Measurements from ENCODE around the gene PRDX3. TPM values are rescaled to one million over a fixed set of nuclear protein-coding genes. Genes with fewer than 3 reads are reported as not detected.

PRDX3 gene
- 673 and 678 TPM in 2 replicates for polyA plus RNA-seq (2011; rRNA removed)
- 330 and 382 TPM in 2 replicates for polyA plus RNA-seq (2012; cell fraction: cytosol; rRNA removed)
- polyA plus RNA-seq (2012; cell fraction: nucleus; rRNA removed), result 111 and 130 TPM in 2 replicates
- 432 to 442 TPM (median 432 TPM) in 3 replicates for polyA plus RNA-seq (2017; fragmentation: RNase III; extraction: RNeasy Plus Mini Kit Qiagen cat#74134 plus additional on column Dnase treatment)
- polyA minus RNA-seq (2011; rRNA and poly(A)+ RNA removed), result 175 and 275 TPM in 2 replicates

- FAIRE-seq, result no peak
- POLR2A ChIA-PET, result interaction anchor here (0.8 kb wide), 1 partner anchor 28 kb away, joined by 3 read pairs; no protein-coding TSS in a partner anchor
- peak within 1 kb of the TSS; percentile 89 for H3K4me3 ChIP-seq
Measured at GRCh38 chr10:119178372-119179119, at the start of gene PRDX3. Gene PRDX3 (minus strand): TSS chr10:119178812. CDS start chr10:119178790, 22 bp downstream.

DNA sequence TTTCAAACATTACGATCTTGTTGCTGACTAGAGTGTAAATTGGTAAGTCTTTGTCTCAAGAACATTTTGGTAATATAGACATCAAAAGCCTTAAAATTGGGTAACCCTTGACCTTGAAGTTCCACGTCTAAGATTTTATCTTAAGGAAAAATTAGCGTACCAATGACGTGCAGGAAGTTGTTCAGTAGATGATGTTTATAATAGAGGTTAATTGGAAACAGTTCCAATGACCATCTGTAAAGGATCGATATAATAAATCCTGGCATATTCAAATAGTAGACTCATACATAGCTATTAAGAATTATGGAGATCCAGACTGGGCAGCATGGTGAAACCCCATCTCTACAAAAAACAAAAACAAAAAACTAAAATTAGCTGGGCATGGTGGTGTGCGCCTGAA, 49.2 kb upstream of the PRDX3 start:
- H3K4me2 ChIP-seq, result no peak overlapping the region
- no peaks in the 10 kb centered on the region for H3K9me3 ChIP-seq
- FAIRE-seq, result no peak
- POLR2A ChIA-PET, result no interaction called here
- no peak for ATAC-seq
- CTCF ChIA-PET, result interaction anchor here (2.3 to 6.0 kb wide), 2 partner anchors 21 to 190 kb away, joined by 5 to 25 read pairs; partner anchors contain the start of gene GRK5
- no peaks in the 10 kb centered on the region for H3K4me1 ChIP-seq
- no peak overlapping the region for H3K27ac ChIP-seq
- DNase-seq (ENCODE audit: low read depth in 1 of 2, low spot score in 1 of 2), result no peak
- WGBS (ENCODE audit: missing lambda C conversion rate), result 86% methylated on average over 6 of the region's 6 CpGs
- TF ChIP-seq CHD2 (IDR thresholded peaks at IDR 0.05; ENCODE audit: low read length, partially characterized antibody) (no peak), CHD4 (IDR thresholded peaks at IDR 0.05; ENCODE audit: borderline replicate concordance) (no peak), MAZ (IDR thresholded peaks at IDR 0.05; ENCODE audit: borderline replicate concordance, low read depth, low read length) (no peak), CBX2 (IDR thresholded peaks at IDR 0.05; ENCODE audit: borderline replicate concordance, low read depth) (no peak), FOXS1 (CRISPR knock-in tag; IDR thresholded peaks at IDR 0.05) (no peak), KDM1A (IDR thresholded peaks at IDR 0.05; ENCODE audit: low read depth) (no peak), BHLHE40 (IDR thresholded peaks at IDR 0.05; ENCODE audit: low read depth, low read length) (no peak), EHMT2 (IDR thresholded peaks at IDR 0.05; ENCODE audit: low read depth) (no peak), RARB (CRISPR knock-in tag; IDR thresholded peaks at IDR 0.05) (no peak), SREBF2 (IDR thresholded peaks at IDR 0.05) (no peak), TP53 (CRISPR knock-in tag; IDR thresholded peaks at IDR 0.05) (no peak)
- TF ChIP-seq, protein P1, sequence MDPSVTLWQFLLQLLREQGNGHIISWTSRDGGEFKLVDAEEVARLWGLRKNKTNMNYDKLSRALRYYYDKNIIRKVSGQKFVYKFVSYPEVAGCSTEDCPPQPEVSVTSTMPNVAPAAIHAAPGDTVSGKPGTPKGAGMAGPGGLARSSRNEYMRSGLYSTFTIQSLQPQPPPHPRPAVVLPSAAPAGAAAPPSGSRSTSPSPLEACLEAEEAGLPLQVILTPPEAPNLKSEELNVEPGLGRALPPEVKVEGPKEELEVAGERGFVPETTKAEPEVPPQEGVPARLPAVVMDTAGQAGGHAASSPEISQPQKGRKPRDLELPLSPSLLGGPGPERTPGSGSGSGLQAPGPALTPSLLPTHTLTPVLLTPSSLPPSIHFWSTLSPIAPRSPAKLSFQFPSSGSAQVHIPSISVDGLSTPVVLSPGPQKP (IDR thresholded peaks at IDR 0.05; ENCODE audit: low read depth, low read length), result no peak
- H3K4me3 ChIP-seq, result no peak overlapping the region

More at GRCh38 chr10:119178372-119179119, at the start of gene PRDX3:
- DNase-seq (ENCODE audit: low read depth in 1 of 2, low spot score in 1 of 2), result peak; percentile 79 to 92
- CTCF ChIA-PET, result interaction anchor here (0.7 to 0.8 kb wide), 2 partner anchors 12 to 1113 kb away, joined by 3 read pairs; no protein-coding TSS in a partner anchor
- Histone ChIP-seq H3K27ac (peak within 1 kb of the TSS; percentile 98), H3K4me1 (peaks cover 20% of the 10 kb centered on the region; the same call in 2 of the 3 replicates), H3K4me2 (peak within 1 kb of the TSS; percentile 81), H3K9me3 (no peaks in the 10 kb centered on the region)
- WGBS (ENCODE audit: missing lambda C conversion rate), result 3% methylated on average over 20 of the region's 45 CpGs
- ATAC-seq, result peak; percentile 98 to 99
- TF ChIP-seq, protein P2, sequence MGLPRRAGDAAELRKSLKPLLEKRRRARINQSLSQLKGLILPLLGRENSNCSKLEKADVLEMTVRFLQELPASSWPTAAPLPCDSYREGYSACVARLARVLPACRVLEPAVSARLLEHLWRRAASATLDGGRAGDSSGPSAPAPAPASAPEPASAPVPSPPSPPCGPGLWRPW (IDR thresholded peaks at IDR 0.05), result no peak
- TF ChIP-seq KDM5A (IDR thresholded peaks at IDR 0.05), result 0 out of 2 replicates have a peak, but pooled peaks have one; percentile 45
- peak; percentile 92 for TF ChIP-seq BCL3 (IDR thresholded peaks at IDR 0.05)
- TF ChIP-seq, protein P3, sequence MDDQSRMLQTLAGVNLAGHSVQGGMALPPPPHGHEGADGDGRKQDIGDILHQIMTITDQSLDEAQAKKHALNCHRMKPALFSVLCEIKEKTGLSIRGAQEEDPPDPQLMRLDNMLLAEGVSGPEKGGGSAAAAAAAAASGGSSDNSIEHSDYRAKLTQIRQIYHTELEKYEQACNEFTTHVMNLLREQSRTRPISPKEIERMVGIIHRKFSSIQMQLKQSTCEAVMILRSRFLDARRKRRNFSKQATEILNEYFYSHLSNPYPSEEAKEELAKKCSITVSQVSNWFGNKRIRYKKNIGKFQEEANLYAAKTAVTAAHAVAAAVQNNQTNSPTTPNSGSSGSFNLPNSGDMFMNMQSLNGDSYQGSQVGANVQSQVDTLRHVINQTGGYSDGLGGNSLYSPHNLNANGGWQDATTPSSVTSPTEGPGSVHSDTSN (IDR thresholded peaks at IDR 0.05), result no peak
- TF ChIP-seq KDM1A (IDR thresholded peaks at IDR 0.05; ENCODE audit: low read depth), result no peak
- TF ChIP-seq ZNF302 (CRISPR knock-in tag; IDR thresholded peaks at IDR 0.05), result no peak
- TF ChIP-seq, protein P4, sequence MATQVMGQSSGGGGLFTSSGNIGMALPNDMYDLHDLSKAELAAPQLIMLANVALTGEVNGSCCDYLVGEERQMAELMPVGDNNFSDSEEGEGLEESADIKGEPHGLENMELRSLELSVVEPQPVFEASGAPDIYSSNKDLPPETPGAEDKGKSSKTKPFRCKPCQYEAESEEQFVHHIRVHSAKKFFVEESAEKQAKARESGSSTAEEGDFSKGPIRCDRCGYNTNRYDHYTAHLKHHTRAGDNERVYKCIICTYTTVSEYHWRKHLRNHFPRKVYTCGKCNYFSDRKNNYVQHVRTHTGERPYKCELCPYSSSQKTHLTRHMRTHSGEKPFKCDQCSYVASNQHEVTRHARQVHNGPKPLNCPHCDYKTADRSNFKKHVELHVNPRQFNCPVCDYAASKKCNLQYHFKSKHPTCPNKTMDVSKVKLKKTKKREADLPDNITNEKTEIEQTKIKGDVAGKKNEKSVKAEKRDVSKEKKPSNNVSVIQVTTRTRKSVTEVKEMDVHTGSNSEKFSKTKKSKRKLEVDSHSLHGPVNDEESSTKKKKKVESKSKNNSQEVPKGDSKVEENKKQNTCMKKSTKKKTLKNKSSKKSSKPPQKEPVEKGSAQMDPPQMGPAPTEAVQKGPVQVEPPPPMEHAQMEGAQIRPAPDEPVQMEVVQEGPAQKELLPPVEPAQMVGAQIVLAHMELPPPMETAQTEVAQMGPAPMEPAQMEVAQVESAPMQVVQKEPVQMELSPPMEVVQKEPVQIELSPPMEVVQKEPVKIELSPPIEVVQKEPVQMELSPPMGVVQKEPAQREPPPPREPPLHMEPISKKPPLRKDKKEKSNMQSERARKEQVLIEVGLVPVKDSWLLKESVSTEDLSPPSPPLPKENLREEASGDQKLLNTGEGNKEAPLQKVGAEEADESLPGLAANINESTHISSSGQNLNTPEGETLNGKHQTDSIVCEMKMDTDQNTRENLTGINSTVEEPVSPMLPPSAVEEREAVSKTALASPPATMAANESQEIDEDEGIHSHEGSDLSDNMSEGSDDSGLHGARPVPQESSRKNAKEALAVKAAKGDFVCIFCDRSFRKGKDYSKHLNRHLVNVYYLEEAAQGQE (IDR thresholded peaks at IDR 0.05), result 0 out of 2 replicates have a peak, but pooled peaks have one; percentile 17
- TF ChIP-seq, protein P5, sequence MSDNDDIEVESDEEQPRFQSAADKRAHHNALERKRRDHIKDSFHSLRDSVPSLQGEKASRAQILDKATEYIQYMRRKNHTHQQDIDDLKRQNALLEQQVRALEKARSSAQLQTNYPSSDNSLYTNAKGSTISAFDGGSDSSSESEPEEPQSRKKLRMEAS (IDR thresholded peaks at IDR 0.05), result peak; percentile 81
- peak; percentile 92 for TF ChIP-seq POLR2A (IDR thresholded peaks at IDR 0.05; ENCODE audit: low read length)
- TF ChIP-seq JUN (IDR thresholded peaks at IDR 0.05), result peak; percentile 61 to 98; a peak in 4 of 5 replicates
- peak; percentile 50 for TF ChIP-seq MYC (IDR thresholded peaks at IDR 0.05; ENCODE audit: borderline replicate concordance, low read length)
- peak; percentile 96 for TF ChIP-seq PHF8 (IDR thresholded peaks at IDR 0.05; ENCODE audit: borderline replicate concordance, low read depth)
- TF ChIP-seq RFX5 (IDR thresholded peaks at IDR 0.05), result no peak
- TF ChIP-seq, protein P6, sequence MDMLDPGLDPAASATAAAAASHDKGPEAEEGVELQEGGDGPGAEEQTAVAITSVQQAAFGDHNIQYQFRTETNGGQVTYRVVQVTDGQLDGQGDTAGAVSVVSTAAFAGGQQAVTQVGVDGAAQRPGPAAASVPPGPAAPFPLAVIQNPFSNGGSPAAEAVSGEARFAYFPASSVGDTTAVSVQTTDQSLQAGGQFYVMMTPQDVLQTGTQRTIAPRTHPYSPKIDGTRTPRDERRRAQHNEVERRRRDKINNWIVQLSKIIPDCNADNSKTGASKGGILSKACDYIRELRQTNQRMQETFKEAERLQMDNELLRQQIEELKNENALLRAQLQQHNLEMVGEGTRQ (IDR thresholded peaks at IDR 0.05), result peak; percentile 61

Measured in A549 (cell line).